GM13977 (cell line): ENCODE results near the gene ATP6AP1.

Experiments used
- DNase-seq: peaks from one replicate; pipeline ENCODE4 v3.0.0; 2012; ENCODE audit warnings: low spot score
- in situ Hi-C: fragments of 300-500 bp; cut with MboI; formaldehyde crosslinking; loops from one replicate; pipeline ENCODE4 v1.12.0; 2022; ENCODE audit warnings: low sequenced_read_pairs, low pct_unique_long_range_greater_than_20kb, mixed read lengths, inconsistent platforms; ENCODE audit not compliant: unreplicated experiment
- TF ChIP-seq, protein P1 (sequence below): IDR thresholded peaks from 2 replicates; pipeline ENCODE4 v1.5.1; 2012; ENCODE audit warnings: mild to moderate bottlenecking, control low read depth; ENCODE audit not compliant: insufficient read depth; ENCODE audit errors: extremely low read depth, missing control alignments

The ATP6AP1 gene

GRCh38 chrX:154443992-154444754 lies 15.7 kb downstream of the ATP6AP1 start, which contains the start of gene FAM50A:
FAM50A (plus strand) TSS chrX:154444141; CDS start chrX:154444236, 95 bp downstream.
- DNase-seq: peak; percentile 93
- in situ Hi-C loops: no loop called here

GRCh38 chrX:154444755-154445246 lies 16.3 kb downstream of the ATP6AP1 start:
- in situ Hi-C loops: no loop called here
- no peak for DNase-seq
- TF ChIP-seq, protein P1, sequence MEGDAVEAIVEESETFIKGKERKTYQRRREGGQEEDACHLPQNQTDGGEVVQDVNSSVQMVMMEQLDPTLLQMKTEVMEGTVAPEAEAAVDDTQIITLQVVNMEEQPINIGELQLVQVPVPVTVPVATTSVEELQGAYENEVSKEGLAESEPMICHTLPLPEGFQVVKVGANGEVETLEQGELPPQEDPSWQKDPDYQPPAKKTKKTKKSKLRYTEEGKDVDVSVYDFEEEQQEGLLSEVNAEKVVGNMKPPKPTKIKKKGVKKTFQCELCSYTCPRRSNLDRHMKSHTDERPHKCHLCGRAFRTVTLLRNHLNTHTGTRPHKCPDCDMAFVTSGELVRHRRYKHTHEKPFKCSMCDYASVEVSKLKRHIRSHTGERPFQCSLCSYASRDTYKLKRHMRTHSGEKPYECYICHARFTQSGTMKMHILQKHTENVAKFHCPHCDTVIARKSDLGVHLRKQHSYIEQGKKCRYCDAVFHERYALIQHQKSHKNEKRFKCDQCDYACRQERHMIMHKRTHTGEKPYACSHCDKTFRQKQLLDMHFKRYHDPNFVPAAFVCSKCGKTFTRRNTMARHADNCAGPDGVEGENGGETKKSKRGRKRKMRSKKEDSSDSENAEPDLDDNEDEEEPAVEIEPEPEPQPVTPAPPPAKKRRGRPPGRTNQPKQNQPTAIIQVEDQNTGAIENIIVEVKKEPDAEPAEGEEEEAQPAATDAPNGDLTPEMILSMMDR: no peak

More at GRCh38 chrX:154443992-154444754, 15.7 kb downstream of the ATP6AP1 start, which contains the start of gene FAM50A:
- TF ChIP-seq, protein P1: no peak

GRCh38 chrX:154445776-154446175 lies 17.3 kb downstream of the ATP6AP1 start:
- no peak for DNase-seq
- TF ChIP-seq, protein P1: no peak
- in situ Hi-C loops: no loop called here

- no peak for DNase-seq
- TF ChIP-seq, protein P1: no peak
- in situ Hi-C loops: no loop called here
Observed at GRCh38 chrX:154446430-154446829, 18.0 kb downstream of the ATP6AP1 start.

GRCh38 chrX:154448484-154448883 lies 20.0 kb downstream of the ATP6AP1 start:
- in situ Hi-C loops: no loop called here
- TF ChIP-seq, protein P1: no peak
- no peak for DNase-seq

- in situ Hi-C loops: no loop called here
- DNase-seq: no peak
- TF ChIP-seq, protein P1: no peak
Observed at GRCh38 chrX:154449618-154450017, 21.1 kb downstream of the ATP6AP1 start.
